GM18498 (cell line): Measurements from ENCODE around the gene TPO.
"Not testable (repeated sequence)": the region's sequence is repeated elsewhere in the genome, so short reads cannot be mapped to it uniquely, and the experiment has no call there.

Experiments
- ATAC-seq: cut with Tn5 transposase; IDR thresholded peaks from one replicate; pipeline ENCODE4 v1.9.1; 2021; ENCODE audit warnings: mild to moderate bottlenecking, moderate library complexity; ENCODE audit not compliant: unreplicated experiment

Gene TPO

GRCh38 chr2:1481406-1482252 is 68.4 kb downstream of the TPO start:
- ATAC-seq = no peak

DNA sequence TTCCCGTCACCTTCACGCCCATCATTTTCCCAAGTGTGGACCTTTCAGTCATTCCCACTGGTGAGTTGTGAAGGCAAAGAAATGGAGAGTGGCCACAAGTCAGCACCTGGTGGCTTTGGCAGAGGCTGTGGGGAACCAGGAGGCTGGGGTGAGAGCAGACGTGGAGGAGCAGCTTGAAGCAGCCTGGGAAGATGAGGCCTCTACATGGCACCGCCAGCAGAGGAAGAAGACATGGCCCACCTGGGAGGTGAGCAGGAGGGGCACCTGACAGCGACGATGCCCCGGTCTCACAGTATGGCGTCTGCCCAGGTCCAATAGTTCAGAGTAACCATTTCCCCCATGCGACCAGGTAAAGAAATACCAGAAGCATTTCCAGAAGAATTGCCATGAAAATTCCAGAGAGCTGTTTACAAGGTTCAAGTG is 69.0 kb downstream of the TPO start:
- no peak for ATAC-seq

GRCh38 chr2:1482981-1483380 is 69.7 kb downstream of the TPO start:
- ATAC-seq = no peak

GRCh38 chr2:1483551-1483950 is 70.3 kb downstream of the TPO start:
- no peak for ATAC-seq

DNA sequence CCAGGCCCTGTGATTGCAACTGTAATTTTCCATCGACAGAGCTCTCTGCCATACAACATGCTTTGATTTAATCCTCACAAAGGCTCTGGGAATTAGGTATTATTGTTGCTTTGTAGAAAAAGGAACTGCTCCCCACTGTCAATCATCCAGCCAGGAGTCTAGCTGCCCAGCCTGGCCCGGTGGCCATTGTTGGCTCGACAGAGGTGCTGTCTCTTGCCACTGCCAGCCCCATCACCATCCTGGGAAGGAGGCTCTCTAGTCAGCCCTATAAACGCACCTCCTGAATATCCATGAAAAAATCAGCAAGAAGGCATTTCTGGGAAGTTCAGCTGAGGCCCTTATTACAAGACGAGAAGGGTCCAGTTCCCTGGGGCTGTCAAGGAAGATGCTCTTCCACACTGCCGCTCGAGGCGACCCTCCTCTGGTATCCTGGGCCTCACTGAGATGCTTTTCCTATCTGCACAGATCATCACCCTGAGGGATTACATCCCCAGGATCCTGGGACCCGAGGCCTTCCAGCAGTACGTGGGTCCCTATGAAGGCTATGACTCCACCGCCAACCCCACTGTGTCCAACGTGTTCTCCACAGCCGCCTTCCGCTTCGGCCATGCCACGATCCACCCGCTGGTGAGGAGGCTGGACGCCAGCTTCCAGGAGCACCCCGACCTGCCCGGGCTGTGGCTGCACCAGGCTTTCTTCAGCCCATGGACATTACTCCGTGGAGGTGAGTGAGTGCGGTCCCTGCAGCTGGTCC is 71.0 kb downstream of the TPO start:
- no peak for ATAC-seq

- ATAC-seq = no peak
Measured at GRCh38 chr2:1486670-1487069, 73.4 kb downstream of the TPO start.

- no peak for ATAC-seq
Measured at GRCh38 chr2:1487758-1488157, 74.5 kb downstream of the TPO start.

- ATAC-seq = no peak
Measured at GRCh38 chr2:1488181-1488671, 75.0 kb downstream of the TPO start.

GRCh38 chr2:1488851-1489250 is 75.6 kb downstream of the TPO start:
- ATAC-seq = no peak

GRCh38 chr2:1489486-1489885 is 76.2 kb downstream of the TPO start:
- ATAC-seq = no peak

GRCh38 chr2:1490381-1490780 is 77.1 kb downstream of the TPO start:
- ATAC-seq = not testable (repeated sequence)

DNA sequence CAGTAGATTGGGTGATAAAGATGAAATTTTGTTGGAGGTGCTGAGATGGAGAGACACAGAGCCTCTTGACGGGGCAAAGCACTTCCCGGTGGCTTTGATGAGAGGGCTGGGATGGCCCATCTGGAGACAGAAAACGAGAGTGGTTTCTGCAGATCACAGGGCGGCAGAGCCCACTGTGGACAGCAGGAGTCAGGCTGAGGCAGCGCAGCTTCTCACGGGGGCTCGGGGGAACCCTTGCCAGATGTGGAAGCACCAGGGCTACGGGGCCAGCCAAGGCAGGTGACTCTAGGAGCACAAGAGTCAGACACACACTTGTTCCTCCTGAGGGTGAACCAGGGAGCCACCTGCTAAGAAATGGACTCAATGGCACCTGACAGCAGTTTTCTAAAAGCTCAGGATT is 78.5 kb downstream of the TPO start:
- no peak for ATAC-seq

DNA sequence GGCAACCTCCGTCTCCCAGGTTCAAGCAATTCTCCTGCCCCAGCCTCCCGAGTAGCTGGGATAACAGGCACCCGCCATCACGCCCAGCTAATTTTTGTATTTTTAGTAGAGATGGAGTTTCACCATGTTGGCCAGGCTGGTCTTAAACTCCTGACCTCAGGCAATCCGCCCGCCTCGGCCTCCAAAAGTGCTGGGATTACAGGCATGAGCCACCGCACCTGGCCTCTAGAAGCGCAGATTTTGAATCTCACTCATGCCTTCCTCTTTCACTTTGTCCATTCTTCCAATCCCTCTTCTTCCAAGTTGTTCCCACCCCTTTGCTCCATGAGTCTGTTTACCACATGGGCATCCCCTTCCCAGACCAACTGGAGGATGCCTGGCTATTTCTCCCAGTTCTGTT is 79.0 kb downstream of the TPO start:
- ATAC-seq = not testable (repeated sequence)

DNA sequence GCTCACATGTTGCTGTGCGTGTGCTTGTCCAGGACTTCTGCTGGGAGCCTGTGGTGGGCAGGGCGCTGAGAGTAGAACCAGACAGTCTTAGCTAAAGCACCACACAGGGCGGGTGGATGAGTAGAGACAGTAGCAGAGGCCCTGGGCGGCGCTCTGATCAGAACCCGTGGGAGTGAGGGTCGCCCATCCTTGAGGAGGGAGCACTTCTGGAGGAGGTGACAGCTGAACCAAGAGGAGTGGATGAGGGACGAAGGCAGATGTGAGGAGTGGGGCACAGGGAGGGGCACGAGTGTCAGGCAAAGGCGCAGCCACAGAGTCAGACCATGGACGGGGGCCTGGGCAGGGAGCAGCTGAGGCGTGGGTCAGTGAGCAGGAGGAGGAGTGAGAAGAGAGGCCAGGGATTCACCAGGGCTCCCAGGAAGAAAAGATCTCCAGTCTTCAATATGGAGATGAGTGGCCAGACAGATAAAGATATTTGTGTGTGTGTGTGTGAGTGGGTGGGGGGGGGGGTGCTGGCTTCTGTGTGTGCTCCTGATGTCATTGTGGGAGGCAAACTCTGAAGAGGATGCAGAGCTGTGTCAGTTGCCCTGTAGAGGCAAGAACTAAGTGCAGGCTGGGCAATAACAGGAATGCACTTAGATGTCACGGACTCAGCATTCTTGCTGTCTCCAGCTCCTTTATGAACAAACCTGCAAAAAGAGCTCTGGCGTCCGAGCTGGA is 79.6 kb downstream of the TPO start:
- ATAC-seq = no peak

- no peak for ATAC-seq
Measured at GRCh38 chr2:1493431-1494126, 80.3 kb downstream of the TPO start.

- ATAC-seq = no peak
Measured at GRCh38 chr2:1494257-1494656, 81.0 kb downstream of the TPO start.

- no peak for ATAC-seq
Measured at GRCh38 chr2:1494906-1495305, 81.6 kb downstream of the TPO start.

DNA sequence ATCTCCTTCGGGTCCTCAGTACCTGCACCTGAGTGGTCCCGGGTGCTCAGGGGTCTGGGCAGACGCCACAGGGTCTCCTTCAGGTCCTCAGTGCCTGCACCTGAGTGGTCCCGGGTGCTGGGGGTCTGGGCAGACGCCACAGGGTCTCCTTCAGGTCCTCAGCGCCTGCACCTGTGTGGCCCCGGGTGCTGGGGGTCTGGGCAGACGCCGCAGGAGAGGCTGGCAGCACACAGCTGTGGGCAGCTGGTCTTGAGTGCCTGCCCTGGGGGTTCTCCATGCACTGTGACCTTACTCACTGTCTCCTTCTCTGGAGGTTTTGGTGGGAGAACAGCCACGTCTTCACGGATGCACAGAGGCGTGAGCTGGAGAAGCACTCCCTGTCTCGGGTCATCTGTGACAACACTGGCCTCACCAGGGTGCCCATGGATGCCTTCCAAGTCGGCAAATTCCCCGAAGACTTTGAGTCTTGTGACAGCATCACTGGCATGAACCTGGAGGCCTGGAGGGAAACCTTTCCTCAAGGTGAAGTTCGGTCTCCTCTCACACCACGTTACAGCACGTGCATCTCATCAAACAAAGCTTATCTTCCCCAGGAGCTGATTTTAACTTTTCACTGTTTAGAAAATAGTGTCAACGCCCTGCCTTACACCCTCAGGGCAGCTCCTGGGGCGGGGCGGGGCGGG is 82.6 kb downstream of the TPO start:
- no peak for ATAC-seq

- no peak for ATAC-seq
Measured at GRCh38 chr2:1496359-1496821, 83.1 kb downstream of the TPO start.

DNA sequence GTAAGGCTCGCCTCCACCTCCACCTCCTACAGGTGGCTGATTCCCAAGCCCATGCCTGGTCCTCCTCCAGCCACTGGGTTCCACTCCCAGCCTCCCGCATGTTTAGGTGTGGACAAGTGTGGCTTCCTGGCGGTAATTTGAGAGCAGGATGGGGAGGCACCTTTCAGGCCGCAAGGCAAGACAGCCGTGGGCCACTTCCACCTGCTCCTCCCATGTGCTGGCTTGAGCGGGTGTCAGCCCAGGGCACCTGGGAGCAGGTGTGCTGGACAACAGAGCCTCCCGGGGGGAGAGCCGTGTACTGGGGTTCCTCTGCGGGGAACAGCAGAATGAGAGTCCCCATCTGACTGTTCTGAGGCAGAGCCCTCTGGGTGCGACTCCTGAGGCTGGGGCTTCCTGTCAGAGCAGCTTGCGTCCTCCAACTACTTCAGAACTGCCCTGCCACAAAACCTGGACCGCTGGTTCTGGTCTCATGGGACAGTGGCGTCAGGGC is 83.9 kb downstream of the TPO start:
- no peak for ATAC-seq
